Kidney epithelial cell (primary cell): Measurements from ENCODE around the gene GNB3. TPM values are rescaled to one million over a fixed set of nuclear protein-coding genes. Genes with fewer than 3 reads are reported as not detected.

Experiments used
- DNase-seq: peaks from one replicate; pipeline ENCODE4 v3.0.0-alpha.2; 2010; ENCODE audit warnings: low read depth
- H3K27me3 ChIP-seq: 2 replicates; pipeline ENCODE4 v1.6.0; 2011; ENCODE audit warnings: low read length; ENCODE audit not compliant: control insufficient read depth, insufficient read depth
- H3K36me3 ChIP-seq: 2 replicates; pipeline ENCODE4 v1.5.1; 2011; ENCODE audit warnings: low read length; ENCODE audit not compliant: control insufficient read depth, insufficient read depth
- H3K4me3 ChIP-seq: 2 replicates; pipeline ENCODE4 v1.5.1; 2011; ENCODE audit warnings: low read depth, mild to moderate bottlenecking, control low read depth, low read length
- total RNA-seq: library from RNA; depleted of rRNA; stranded (reverse); fragments of >200 nt; gene quantifications from 2 replicates; pipeline ENCODE4 v1.2.3, GENCODE V29; 2015
- TF ChIP-seq, protein P1 (sequence below): IDR thresholded peaks from 2 replicates; pipeline ENCODE4 v1.5.1; 2011; ENCODE audit warnings: mild to moderate bottlenecking, moderate library complexity, low read length, control low read depth, inconsistent platforms; ENCODE audit not compliant: insufficient read depth, poor library complexity, severe bottlenecking

The GNB3 gene
- total RNA-seq, 1 donor from 2014 or later: 0.38 TPM

DNA sequence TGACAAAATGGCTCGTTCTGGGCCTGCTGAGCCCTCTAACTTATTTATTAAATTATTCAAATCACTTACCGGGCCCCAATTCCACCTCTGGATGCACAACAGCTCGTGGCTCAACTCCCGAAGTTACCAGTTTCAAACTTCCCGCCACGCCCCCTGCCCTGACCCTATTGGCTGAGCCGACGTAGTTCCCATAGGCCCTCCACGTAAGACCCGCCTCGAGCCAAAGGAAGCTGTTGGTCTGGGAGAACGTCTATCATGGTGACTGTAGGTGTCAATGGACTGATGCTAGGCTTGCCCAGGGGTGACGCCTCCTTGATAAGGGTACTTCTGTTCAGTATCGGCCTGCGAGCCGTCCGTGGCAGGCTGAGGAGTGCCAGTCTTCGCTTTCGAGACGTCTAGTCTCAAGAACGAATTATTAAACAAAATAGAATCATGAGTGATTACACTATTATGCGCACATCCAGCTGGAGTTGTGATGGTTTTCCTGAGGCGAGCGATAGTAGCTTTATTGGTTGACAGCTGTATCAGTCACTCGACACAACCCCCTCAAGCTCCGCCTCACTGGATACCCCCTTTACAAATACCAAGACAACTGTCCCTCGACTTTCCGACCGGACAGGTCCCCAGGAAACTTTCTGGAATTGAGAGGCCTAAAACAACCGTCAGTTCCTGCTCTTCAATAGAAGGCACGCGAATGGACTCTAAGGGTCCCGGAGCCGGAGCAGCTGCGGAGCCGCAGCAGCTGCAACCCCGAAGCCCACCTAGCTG lies 10.6 kb downstream of the GNB3 start, which contains the start of gene CDCA3:
TSS of gene CDCA3 (minus strand) at position 134 of the 768 bp plus-strand sequence. CDS start 334 bp downstream, outside the sequence.
- H3K36me3 ChIP-seq: peaks cover 4% of the 10 kb centered on the region
- TF ChIP-seq, protein P1, sequence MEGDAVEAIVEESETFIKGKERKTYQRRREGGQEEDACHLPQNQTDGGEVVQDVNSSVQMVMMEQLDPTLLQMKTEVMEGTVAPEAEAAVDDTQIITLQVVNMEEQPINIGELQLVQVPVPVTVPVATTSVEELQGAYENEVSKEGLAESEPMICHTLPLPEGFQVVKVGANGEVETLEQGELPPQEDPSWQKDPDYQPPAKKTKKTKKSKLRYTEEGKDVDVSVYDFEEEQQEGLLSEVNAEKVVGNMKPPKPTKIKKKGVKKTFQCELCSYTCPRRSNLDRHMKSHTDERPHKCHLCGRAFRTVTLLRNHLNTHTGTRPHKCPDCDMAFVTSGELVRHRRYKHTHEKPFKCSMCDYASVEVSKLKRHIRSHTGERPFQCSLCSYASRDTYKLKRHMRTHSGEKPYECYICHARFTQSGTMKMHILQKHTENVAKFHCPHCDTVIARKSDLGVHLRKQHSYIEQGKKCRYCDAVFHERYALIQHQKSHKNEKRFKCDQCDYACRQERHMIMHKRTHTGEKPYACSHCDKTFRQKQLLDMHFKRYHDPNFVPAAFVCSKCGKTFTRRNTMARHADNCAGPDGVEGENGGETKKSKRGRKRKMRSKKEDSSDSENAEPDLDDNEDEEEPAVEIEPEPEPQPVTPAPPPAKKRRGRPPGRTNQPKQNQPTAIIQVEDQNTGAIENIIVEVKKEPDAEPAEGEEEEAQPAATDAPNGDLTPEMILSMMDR: no peak

DNA sequence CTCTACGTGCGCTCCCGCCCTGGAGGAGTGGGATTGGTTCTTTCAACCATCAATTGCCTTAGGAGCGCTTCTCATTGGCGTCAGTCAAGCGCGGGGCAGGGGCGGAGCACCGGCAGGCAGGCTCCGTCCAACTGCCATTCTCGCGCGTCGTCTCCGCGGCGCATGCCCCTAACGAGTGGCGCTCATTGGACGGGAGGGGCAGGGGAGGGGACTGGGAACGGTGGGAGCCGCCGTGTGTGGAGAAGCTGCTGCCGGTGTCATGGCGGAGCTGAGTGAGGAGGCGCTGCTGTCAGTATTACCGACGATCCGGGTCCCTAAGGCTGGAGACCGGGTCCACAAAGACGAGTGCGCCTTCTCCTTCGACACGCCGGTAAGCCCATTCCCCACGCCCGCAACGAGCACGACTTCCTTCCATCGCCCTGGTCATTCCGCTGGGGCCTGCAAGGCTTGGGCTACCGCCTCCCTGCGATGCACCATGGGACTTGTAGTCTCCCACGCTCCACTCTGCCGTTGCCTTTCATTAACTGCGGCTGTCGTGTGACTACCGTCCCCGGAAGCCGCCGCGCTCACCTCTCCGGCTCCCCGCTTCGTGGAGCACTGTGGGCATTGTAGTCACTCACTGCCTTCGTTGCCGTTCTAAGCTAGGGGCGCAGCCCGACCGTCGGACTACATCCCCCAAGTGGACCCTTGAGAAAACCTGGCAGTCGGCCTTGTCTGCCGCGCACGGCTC lies 11.4 kb downstream of the GNB3 start, which contains the start of gene USP5:
TSS of gene USP5 (plus strand) at position 230 of the 730 bp plus-strand sequence. CDS start at position 260, 30 bp downstream.
- DNase-seq: peak; percentile 99
- TF ChIP-seq, protein P1: no peak
- Histone ChIP-seq H3K27me3 (no peaks in the 10 kb centered on the region), H3K4me3 (peak within 1 kb of the TSS; percentile 95), H3K36me3 (peaks cover 3% of the 10 kb centered on the region)

More for the DNA sequence above, 10.6 kb downstream of the GNB3 start, which contains the start of gene CDCA3:
- no peaks in the 10 kb centered on the region for H3K27me3 ChIP-seq
- peak; percentile 96 for DNase-seq
- peak within 1 kb of the TSS; percentile 95 for H3K4me3 ChIP-seq

DNA sequence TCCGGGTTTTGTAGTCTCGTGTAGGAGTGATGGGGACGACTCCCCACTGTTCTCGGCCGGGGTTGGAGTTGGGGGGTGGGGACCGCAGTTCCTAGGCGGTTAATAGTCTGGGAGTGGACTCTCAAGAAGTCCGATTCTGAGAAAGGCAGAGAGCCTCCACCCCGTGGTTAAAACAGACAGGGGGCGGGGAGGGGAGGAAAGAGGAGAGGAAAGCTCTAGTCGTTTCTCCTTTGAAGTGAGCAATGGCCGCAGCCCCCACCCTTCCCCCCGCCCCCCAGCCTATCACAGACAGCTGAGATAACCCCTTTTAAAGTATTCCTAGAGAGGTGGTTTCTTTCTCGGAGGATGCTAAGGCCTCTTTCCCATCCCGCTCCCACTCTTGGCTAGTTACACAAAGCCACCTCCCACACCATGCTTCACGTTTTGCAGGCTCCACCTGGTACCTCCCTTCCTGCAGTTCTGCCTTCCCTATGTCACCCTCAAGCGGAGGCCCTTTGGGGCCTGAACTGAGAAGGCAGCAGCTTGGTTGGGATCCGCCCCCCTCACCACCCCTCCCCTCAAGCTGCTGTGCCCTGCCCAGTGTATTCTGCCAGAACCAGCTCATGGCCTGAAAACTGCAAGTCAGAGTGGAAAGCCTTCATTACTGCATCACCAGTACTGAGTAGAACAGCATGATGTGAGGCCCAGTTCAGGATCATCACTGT lies 12.1 kb downstream of the GNB3 start:
- TF ChIP-seq, protein P1: no peak
- no peaks in the 10 kb centered on the region for H3K27me3 ChIP-seq
- DNase-seq: no peak
- peak overlapping the region; percentile 95 for H3K4me3 ChIP-seq
- H3K36me3 ChIP-seq: peaks cover 1% of the 10 kb centered on the region

DNA sequence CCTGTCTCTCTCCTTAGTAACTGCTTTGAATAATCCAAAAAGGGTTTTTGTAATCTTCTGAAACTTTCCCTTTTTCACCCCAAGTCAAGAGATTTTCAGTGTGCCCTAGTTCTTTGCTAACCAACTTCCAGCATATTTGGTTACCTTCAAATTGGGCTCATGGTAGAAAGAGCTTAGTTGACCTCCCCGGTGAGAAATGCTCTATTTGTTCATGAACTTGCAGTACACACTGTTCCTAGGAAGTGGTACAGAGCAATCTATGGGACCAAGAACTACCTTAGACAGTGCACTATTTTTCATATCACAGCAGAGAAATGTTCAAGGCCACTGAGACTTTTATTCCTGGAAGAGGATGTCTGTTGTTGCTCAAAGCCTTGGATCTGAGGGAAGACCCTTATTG lies 12.9 kb downstream of the GNB3 start:
- TF ChIP-seq, protein P1: no peak
- H3K4me3 ChIP-seq: no peak overlapping the region
- no peak for DNase-seq
- no peaks in the 10 kb centered on the region for H3K27me3 ChIP-seq
- H3K36me3 ChIP-seq: peaks cover 3% of the 10 kb centered on the region

DNA sequence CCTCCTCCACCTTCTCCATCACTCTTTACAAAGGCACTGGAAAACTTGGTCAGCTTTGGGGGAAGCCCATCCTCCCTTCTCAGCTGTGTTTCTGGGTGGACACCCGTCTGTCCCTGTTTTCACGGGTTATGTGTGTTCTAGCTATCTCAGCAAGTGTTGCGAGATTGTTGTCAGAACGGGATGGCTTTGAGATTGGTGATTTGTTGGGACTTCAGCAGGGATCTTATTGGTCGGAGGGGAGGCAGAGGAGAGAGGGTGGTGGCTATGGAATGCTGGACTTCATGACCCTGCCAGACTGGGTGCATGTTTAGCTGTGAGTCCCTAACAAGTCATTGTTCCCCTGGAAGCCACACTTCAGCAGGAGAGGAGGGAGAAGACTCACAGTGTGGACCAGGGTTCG lies 13.3 kb downstream of the GNB3 start:
- no peak overlapping the region for H3K4me3 ChIP-seq
- DNase-seq: no peak
- TF ChIP-seq, protein P1: no peak
- H3K36me3 ChIP-seq: peaks cover 3% of the 10 kb centered on the region
- H3K27me3 ChIP-seq: no peaks in the 10 kb centered on the region
